Measurements from ENCODE around the gene ZNF28. TPM values are rescaled to one million over a fixed set of nuclear protein-coding genes. Genes with fewer than 3 reads are reported as not detected.

The ZNF28 gene
- total and polyA plus RNA-seq, 10 of the 15 experiments (the other 5 are each of a cell fraction or from before 2014, with no cell fraction given): 5.9 to 31.1 (median 15.3) TPM

DNA sequence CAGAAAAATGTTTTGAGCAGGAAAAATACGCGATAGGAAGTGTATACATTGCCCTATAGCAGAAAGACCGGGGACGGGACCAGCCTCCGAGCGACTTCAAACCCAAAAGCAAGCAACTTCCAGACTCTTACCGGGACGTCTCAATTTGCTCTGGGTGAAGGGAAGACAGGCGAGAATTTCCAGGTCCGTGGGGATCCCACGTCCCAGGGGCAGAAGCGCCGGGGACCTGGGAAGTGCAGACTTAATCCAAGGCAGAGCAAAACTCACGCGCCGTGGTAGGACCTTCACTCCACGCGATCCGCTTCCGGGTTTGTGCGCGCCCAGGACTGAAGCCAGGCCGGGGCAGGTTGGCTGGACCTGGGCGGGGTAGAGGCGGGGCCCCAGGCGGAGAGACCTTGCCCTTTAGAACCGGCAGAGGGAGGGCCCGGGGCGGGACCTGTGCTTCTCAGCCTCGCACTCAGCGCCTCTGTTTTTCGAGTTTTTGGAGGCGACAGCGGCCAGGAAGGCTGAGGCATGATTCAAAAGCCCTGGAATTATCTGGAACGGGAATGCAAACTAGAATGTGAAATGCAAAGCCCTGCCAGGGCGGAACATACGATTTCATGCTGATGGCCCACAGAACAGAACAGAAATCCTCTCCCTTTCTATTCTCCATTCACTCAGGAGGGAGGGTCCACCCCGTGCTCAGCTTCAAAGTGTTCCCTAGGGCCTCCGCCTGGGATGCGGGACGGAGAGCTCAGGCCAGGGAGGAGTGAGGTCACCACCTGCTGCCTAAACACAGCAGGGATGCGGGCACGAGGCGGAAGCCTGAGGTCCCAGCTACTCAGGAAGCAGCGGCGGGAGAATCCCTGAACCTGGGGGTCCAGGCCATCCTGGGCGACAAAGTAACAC lies 34.7 kb downstream of the ZNF28 start, which contains the start of gene ZNF600 (continued):
- peak; percentile 67; the same call in 1 of the 2 replicates for TF ChIP-seq SIN3A (IDR thresholded peaks at IDR 0.05; ENCODE audit: low read depth, low read length)
- TF ChIP-seq TCF3 (IDR thresholded peaks at IDR 0.05; ENCODE audit: borderline replicate concordance, insufficient read depth, low read depth, low read length): 0 out of 2 replicates have a peak, but pooled peaks have one; percentile 15
- TF ChIP-seq, protein P1, sequence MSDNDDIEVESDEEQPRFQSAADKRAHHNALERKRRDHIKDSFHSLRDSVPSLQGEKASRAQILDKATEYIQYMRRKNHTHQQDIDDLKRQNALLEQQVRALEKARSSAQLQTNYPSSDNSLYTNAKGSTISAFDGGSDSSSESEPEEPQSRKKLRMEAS (IDR thresholded peaks at IDR 0.05; ENCODE audit: low read depth, low read length): peak; percentile 41; the same call in 1 of the 2 replicates

DNA sequence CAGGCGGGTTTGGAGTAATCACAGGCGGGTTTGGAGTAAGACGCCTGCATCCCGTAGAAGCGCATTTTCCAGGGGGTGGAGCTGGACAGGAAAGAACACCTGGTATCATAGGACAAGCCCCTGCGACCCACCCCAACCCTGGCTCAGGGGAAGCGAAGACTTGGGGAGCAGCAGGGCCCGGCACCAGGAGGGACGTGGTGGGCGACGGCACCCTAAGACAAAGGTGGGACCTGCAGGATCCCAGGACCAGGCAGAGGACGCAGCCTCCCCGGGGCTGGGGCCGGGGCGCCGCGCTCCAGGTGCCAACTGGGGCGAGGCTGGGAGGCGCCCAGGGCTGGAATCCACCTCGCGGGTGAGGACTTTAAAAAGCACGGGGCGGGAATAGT lies 35.4 kb downstream of the ZNF28 start:
- H3K4me2 ChIP-seq (ENCODE audit: control insufficient read depth, insufficient read depth): peak overlapping the region; percentile 96
- TSS peak; percentile 72 for BruUV-seq (replicated peaks)
- peak overlapping the region; percentile 91 for H2AFZ ChIP-seq (ENCODE audit: control insufficient read depth, low read depth, low read length)
- no peaks in the 10 kb centered on the region for H3K36me3 ChIP-seq (ENCODE audit: control insufficient read depth in 2 of 2, insufficient read depth in 2 of 2, low read length in 1 of 2)
- DNase-seq (ENCODE audit: low read depth, low spot score) (no peak), ATAC-seq (peak; percentile 63), FAIRE-seq (no peak)
- ChIA-PET RAD21 (ENCODE audit: unreplicated experiment) (no interaction called here), CTCF (no interaction called here), SMC1A (ENCODE audit: uncharacterized antibody, unreplicated experiment) (interaction anchor here (0.6 kb wide), 1 partner anchor 78 kb away, joined by 3 read pairs; no protein-coding TSS in a partner anchor), POLR2A (no interaction called here)
- in situ Hi-C loops (cut with MboI): no loop called here
- no peaks in the 10 kb centered on the region for H3K27me3 ChIP-seq (replicated peaks in 1 of 2; ENCODE audit: control insufficient read depth in 2 of 2, insufficient read depth in 2 of 2, low read length in 1 of 2)
- peaks cover 2% of the 10 kb centered on the region; the same call in 1 of the 3 replicates for H3K9me3 ChIP-seq (replicated peaks; ENCODE audit: control insufficient read depth, insufficient read depth, low read length)
- H3K4me3 ChIP-seq: peak overlapping the region; percentile 85
- WGBS (ENCODE audit: insufficient coverage, insufficient replicate concordance, low lambda C conversion rate, missing lambda C conversion rate): under 1% methylated on average over 23 of the region's 23 CpGs
- H3K79me2 ChIP-seq (ENCODE audit: control insufficient read depth, insufficient read depth, low read length): peaks cover 12% of the 10 kb centered on the region
- H3K4me1 ChIP-seq (ENCODE audit: control insufficient read depth, insufficient read depth, low read length): no peaks in the 10 kb centered on the region
- H3K9ac ChIP-seq (ENCODE audit: control insufficient read depth, insufficient read depth, low read length): peak overlapping the region; percentile 93
- H3K27ac ChIP-seq (ENCODE audit: control insufficient read depth, insufficient read depth): peak overlapping the region; percentile 74
- intact Hi-C loops (cut with micrococcal nuclease; ENCODE audit: unreplicated experiment): loop anchor here (5.0 kb wide), 1 partner anchor 94 kb away; no protein-coding TSS in a partner anchor
- no peaks in the 10 kb centered on the region for H4K20me1 ChIP-seq (ENCODE audit: control insufficient read depth, insufficient read depth)
- TF ChIP-seq NR2C1 (IDR thresholded peaks at IDR 0.05): no peak
- no peak for TF ChIP-seq SPI1 (IDR thresholded peaks at IDR 0.05; ENCODE audit: borderline replicate concordance, insufficient read depth, low read depth, low read length)
- no peak for TF ChIP-seq POLR2AphosphoS2 (IDR thresholded peaks at IDR 0.05; ENCODE audit: low read depth, low read length)
- TF ChIP-seq, protein P2, sequence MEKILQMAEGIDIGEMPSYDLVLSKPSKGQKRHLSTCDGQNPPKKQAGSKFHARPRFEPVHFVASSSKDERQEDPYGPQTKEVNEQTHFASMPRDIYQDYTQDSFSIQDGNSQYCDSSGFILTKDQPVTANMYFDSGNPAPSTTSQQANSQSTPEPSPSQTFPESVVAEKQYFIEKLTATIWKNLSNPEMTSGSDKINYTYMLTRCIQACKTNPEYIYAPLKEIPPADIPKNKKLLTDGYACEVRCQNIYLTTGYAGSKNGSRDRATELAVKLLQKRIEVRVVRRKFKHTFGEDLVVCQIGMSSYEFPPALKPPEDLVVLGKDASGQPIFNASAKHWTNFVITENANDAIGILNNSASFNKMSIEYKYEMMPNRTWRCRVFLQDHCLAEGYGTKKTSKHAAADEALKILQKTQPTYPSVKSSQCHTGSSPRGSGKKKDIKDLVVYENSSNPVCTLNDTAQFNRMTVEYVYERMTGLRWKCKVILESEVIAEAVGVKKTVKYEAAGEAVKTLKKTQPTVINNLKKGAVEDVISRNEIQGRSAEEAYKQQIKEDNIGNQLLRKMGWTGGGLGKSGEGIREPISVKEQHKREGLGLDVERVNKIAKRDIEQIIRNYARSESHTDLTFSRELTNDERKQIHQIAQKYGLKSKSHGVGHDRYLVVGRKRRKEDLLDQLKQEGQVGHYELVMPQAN (conservative IDR thresholded peaks at IDR 0.05): no peak
- TF ChIP-seq ZNF207 (IDR thresholded peaks at IDR 0.05; ENCODE audit: borderline replicate concordance): no peak
- TF ChIP-seq, protein P3, sequence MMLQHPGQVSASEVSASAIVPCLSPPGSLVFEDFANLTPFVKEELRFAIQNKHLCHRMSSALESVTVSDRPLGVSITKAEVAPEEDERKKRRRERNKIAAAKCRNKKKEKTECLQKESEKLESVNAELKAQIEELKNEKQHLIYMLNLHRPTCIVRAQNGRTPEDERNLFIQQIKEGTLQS (IDR thresholded peaks at IDR 0.05; ENCODE audit: borderline replicate concordance, extremely low read depth, low read depth, low read length): no peak
- TF ChIP-seq, protein P4, sequence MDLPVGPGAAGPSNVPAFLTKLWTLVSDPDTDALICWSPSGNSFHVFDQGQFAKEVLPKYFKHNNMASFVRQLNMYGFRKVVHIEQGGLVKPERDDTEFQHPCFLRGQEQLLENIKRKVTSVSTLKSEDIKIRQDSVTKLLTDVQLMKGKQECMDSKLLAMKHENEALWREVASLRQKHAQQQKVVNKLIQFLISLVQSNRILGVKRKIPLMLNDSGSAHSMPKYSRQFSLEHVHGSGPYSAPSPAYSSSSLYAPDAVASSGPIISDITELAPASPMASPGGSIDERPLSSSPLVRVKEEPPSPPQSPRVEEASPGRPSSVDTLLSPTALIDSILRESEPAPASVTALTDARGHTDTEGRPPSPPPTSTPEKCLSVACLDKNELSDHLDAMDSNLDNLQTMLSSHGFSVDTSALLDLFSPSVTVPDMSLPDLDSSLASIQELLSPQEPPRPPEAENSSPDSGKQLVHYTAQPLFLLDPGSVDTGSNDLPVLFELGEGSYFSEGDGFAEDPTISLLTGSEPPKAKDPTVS (IDR thresholded peaks at IDR 0.05; ENCODE audit: low read depth, low read length): no peak
- TF ChIP-seq CBX5 (IDR thresholded peaks at IDR 0.05; ENCODE audit: low read depth): no peak
- TF ChIP-seq, protein P5, sequence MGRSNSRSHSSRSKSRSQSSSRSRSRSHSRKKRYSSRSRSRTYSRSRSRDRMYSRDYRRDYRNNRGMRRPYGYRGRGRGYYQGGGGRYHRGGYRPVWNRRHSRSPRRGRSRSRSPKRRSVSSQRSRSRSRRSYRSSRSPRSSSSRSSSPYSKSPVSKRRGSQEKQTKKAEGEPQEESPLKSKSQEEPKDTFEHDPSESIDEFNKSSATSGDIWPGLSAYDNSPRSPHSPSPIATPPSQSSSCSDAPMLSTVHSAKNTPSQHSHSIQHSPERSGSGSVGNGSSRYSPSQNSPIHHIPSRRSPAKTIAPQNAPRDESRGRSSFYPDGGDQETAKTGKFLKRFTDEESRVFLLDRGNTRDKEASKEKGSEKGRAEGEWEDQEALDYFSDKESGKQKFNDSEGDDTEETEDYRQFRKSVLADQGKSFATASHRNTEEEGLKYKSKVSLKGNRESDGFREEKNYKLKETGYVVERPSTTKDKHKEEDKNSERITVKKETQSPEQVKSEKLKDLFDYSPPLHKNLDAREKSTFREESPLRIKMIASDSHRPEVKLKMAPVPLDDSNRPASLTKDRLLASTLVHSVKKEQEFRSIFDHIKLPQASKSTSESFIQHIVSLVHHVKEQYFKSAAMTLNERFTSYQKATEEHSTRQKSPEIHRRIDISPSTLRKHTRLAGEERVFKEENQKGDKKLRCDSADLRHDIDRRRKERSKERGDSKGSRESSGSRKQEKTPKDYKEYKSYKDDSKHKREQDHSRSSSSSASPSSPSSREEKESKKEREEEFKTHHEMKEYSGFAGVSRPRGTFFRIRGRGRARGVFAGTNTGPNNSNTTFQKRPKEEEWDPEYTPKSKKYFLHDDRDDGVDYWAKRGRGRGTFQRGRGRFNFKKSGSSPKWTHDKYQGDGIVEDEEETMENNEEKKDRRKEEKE (IDR thresholded peaks at IDR 0.05): no peak
